Heart right ventricle (tissue), 16 donors: ENCODE results near the gene IL1RAPL1. TPM values are rescaled to one million over a fixed set of nuclear protein-coding genes. Genes with fewer than 3 reads are reported as not detected.

Source experiments
- ATAC-seq, 8 donors: fragments of 200-7000 bp; cut with Tn5 transposase; one replicate each; pipeline ENCODE4 v1.9.1; 2020; ENCODE audit warnings: mild to moderate bottlenecking in 8 of 8, moderate library complexity in 8 of 8, moderate number of reproducible peaks in 1 of 8
- DNase-seq, 2 donors: peaks; one replicate each; pipeline ENCODE4 v3.0.0-alpha.2; 2020
- H3K27ac ChIP-seq, 10 donors: fragments of 200-600 bp; sonication (generic) in 2 of 10; one replicate each; pipeline versions ENCODE4 v1.5.0 to v1.8.0; 2020 to 2022; ENCODE audit warnings: mild to moderate bottlenecking in 3 of 10
- H3K27me3 ChIP-seq, 7 donors: fragments of 200-600 bp; one replicate each; pipeline ENCODE4 v1.8.0; 2021 to 2022; ENCODE audit warnings: mild to moderate bottlenecking in 2 of 7
- H3K36me3 ChIP-seq, 9 donors: fragments of 200-600 bp; sonication (generic) in 1 of 9; one replicate each; pipeline versions ENCODE4 v1.5.0 to v1.8.0; 2020 to 2022; ENCODE audit warnings: mild to moderate bottlenecking in 2 of 9
- H3K4me1 ChIP-seq, 9 donors: fragments of 200-600 bp; sonication (generic) in 1 of 9; one replicate each; pipeline versions ENCODE4 v1.5.0 to v1.8.0; 2020 to 2022; ENCODE audit warnings: mild to moderate bottlenecking in 4 of 9
- H3K4me3 ChIP-seq, 10 donors: fragments of 200-600 bp; sonication (generic) in 2 of 10; one replicate each; pipeline versions ENCODE4 v1.5.0 to v1.8.0; 2020 to 2022; ENCODE audit warnings: mild to moderate bottlenecking in 7 of 10, moderate library complexity in 2 of 10
- H3K9me3 ChIP-seq, 11 donors: fragments of 200-600 bp in 10 of 11; sonication (generic) in 2 of 11; one replicate each; pipeline versions ENCODE4 v1.5.0 to v1.8.0; 2013 to 2022; ENCODE audit warnings: mild to moderate bottlenecking in 2 of 11, control low read depth in 1 of 11, moderate library complexity in 1 of 11
- CTCF ChIP-seq, 9 donors: fragments of 200-600 bp; sonication (generic) in 2 of 9; IDR thresholded peaks; one replicate each; pipeline versions ENCODE4 v1.5.0 to v1.8.0; 2021 to 2022; ENCODE audit warnings: antibody characterized with exemption in 9 of 9, mild to moderate bottlenecking in 5 of 9, moderate library complexity in 1 of 9
- WGBS, 2 donors: extraction: QIAGEN DNeasy Blood & Tissue Kit; methylation state at CpG; one replicate each; pipeline ENCODE4 v1.1.7; 2013; ENCODE audit warnings: inconsistent platforms in 1 of 2; 5-methylcytosine and 5-hydroxymethylcytosine counted together
- intact Hi-C, 10 donors: fragments of 100-400 bp; cut with DNase I; formaldehyde crosslinking; loops; one replicate each; pipeline versions ENCODE4 v1.11.1 to v1.14.2; 2022
- polyA plus RNA-seq, 2 donors: library from polyadenylated mRNA; stranded (reverse); fragments of 200-250 nt; gene quantifications; one replicate each; pipeline ENCODE4 v1.2.3, GENCODE V29; 2013
- total RNA-seq, 10 donors: library from RNA; stranded (reverse); fragmentation: NEBNext Ultra II Directional in 3 of 10; extraction: Animal tissue kit (Norgen Biotek cat#: 25700) in 3 of 10; gene quantifications; one replicate each; pipeline versions ENCODE4 v1.2.1 to v1.2.4, GENCODE V29; 2021 to 2023
- donor health status: Arrhythmogenic right ventricular cardiomyopathy.
- donor health status: ischemic (EF 13 %, LVEDD 7.1; RV severe dilation, severe dysfunction).
- donor health status: healthy with polysubstance abuse.
- donor health status: DM: no; HTN: yes; CAD: no.
- donor health status: DM: no; HTN: no; CAD: no.
- donor health status: ischemic (EF 25% LVEDD 6.9; RV normal size, moderate dysfunction).
- donor health status: ischemic (EF 25% LVEDD 5.7; RV mildly dilated, moderate dysfunction).
- donor health status: healthy.
- donor health status: DM: yes; HTN: yes; CAD: no.
- donor health status: Ischemic cardiomyopathy.
- donor health status: ischemic (EF 35%, LVEDD 5.7; RV mildly dilated, moderate dysfunction).
- donor health status: nonischemic (EF 11% LVEDD 7.7; RV severe dilation, severe dysfunction).
- donor health status: DM: yes; HTN: yes; CAD: no.
- donor health status: PGD.
- donor health status: ischemic (EF 29% LVEDD 5.4; RV normal size, mild dysfunction).
- donor health status: nonischemic (EF 23%, LVEDD 6.1; RV moderate dilation, normal function).

IL1RAPL1 gene
- total and polyA plus RNA-seq, 12 donors: 0.13 to 6.3 (median 2.8) TPM

- DNase-seq: no peak
- intact Hi-C loops: no loop called here
- no peaks in the 10 kb centered on the region for H3K27me3 ChIP-seq
- H3K36me3 ChIP-seq: no peaks in the 10 kb centered on the region
- H3K27ac ChIP-seq: no peak overlapping the region
- ATAC-seq: no peak
- no peak for TF ChIP-seq CTCF (IDR thresholded peaks at IDR 0.05)
- whole genome bisulfite sequencing, 2 donors: 75 to 94% methylated on average over 3 of the region's 3 CpGs
- H3K9me3 ChIP-seq: no peaks in the 10 kb centered on the region
- no peak overlapping the region for H3K4me3 ChIP-seq
- H3K4me1 ChIP-seq: no peaks in the 10 kb centered on the region
Measured at GRCh38 chrX:29155286-29155685, 568.0 kb downstream of the IL1RAPL1 start.

GRCh38 chrX:29172880-29173279, 585.6 kb downstream of the IL1RAPL1 start:
- ATAC-seq: peak in 4 of 8 donors; percentile 29 to 75 (median 55)
- Histone ChIP-seq H3K27me3 (no peaks in the 10 kb centered on the region), H3K4me3 (no peak overlapping the region), H3K9me3 (no peaks in the 10 kb centered on the region), H3K4me1 (no peaks in the 10 kb centered on the region), H3K27ac (no peak overlapping the region), H3K36me3 (no peaks in the 10 kb centered on the region)
- no peak for TF ChIP-seq CTCF (IDR thresholded peaks at IDR 0.05)
- 58 to 66% methylated on average over 3 of the region's 3 CpGs for WGBS, 2 donors
- intact Hi-C loops: no loop called here
- no peak for DNase-seq

GRCh38 chrX:29187264-29187663, 600.0 kb downstream of the IL1RAPL1 start:
- no peaks in the 10 kb centered on the region for H3K9me3 ChIP-seq
- no peaks in the 10 kb centered on the region for H3K4me1 ChIP-seq
- no peak overlapping the region for H3K27ac ChIP-seq
- H3K4me3 ChIP-seq: no peak overlapping the region
- intact Hi-C loops: no loop called here
- DNase-seq: no peak
- H3K36me3 ChIP-seq: no peaks in the 10 kb centered on the region
- H3K27me3 ChIP-seq: no peaks in the 10 kb centered on the region
- no peak for ATAC-seq
- TF ChIP-seq CTCF (IDR thresholded peaks at IDR 0.05): no peak
- 79 to 92% methylated on average over 2 of the region's 2 CpGs for WGBS, 2 donors

- no peak for TF ChIP-seq CTCF (IDR thresholded peaks at IDR 0.05)
- no peaks in the 10 kb centered on the region for H3K9me3 ChIP-seq
- H3K27ac ChIP-seq: no peak overlapping the region
- no peak overlapping the region for H3K4me3 ChIP-seq
- DNase-seq: no peak
- intact Hi-C loops: loop anchor here in 1 of 10 donors (5.0 kb wide), 1 partner anchor 1086 kb away; no protein-coding TSS in a partner anchor
- no peaks in the 10 kb centered on the region for H3K27me3 ChIP-seq
- no peaks in the 10 kb centered on the region for H3K36me3 ChIP-seq
- no peak for ATAC-seq
- H3K4me1 ChIP-seq: no peaks in the 10 kb centered on the region
Measured at GRCh38 chrX:29196501-29196900, 609.3 kb downstream of the IL1RAPL1 start.
